HL-60 (cell line): ENCODE measurements around the gene FADD.

Source experiments
- DNase-seq, 2 experiments: peaks; one replicate each; pipeline ENCODE4 v3.0.0-alpha.2; 2010 to 2020; ENCODE audit warnings: low read depth in 1 of 2, low spot score in 1 of 2
- H3K27ac ChIP-seq: fragments of 250-450 bp; sonication (Bioruptor Pico); replicated peaks from 2 replicates; pipeline ENCODE4 v1.5.1; 2020; ENCODE audit warnings: mild to moderate bottlenecking, moderate library complexity
- H3K27me3 ChIP-seq: fragments of 250-450 bp; sonication (Bioruptor Pico); 2 replicates; pipeline ENCODE4 v1.5.1; 2021; ENCODE audit warnings: mild to moderate bottlenecking, moderate library complexity; ENCODE audit not compliant: insufficient read depth, poor library complexity, severe bottlenecking
- H3K4me3 ChIP-seq: replicated peaks from 2 replicates; pipeline ENCODE4 v1.5.1; 2011; ENCODE audit warnings: mild to moderate bottlenecking, control low read depth, low read length; ENCODE audit not compliant: insufficient read depth
- GABPA ChIP-seq: IDR thresholded peaks from 2 replicates; pipeline ENCODE4 v1.6.1; 2012; ENCODE audit warnings: low read depth
- POLR2AphosphoS5 ChIP-seq: IDR thresholded peaks from 2 replicates; pipeline ENCODE4 v1.6.1; 2012; ENCODE audit warnings: low read depth
- REST ChIP-seq: IDR thresholded peaks from 2 replicates; pipeline ENCODE4 v1.6.1; 2012; ENCODE audit warnings: low read depth; ENCODE audit not compliant: insufficient replicate concordance
- SPI1 ChIP-seq: IDR thresholded peaks from 2 replicates; pipeline ENCODE4 v1.6.1; 2012; ENCODE audit warnings: low read depth, mild to moderate bottlenecking, borderline replicate concordance
- TF ChIP-seq, protein P1 (sequence below): IDR thresholded peaks from one replicate; pipeline ENCODE4 v1.5.1; 2011; ENCODE audit warnings: low read length, control low read depth, inconsistent platforms; ENCODE audit not compliant: insufficient read depth

Gene FADD

GRCh38 chr11:70206226-70206981 is 3.3 kb downstream of the FADD start:
- TF ChIP-seq GABPA (no peak), SPI1 (no peak), REST (no peak)
- DNase-seq = no peak
- H3K4me3 ChIP-seq = no peak overlapping the region
- H3K27me3 ChIP-seq = no peaks in the 10 kb centered on the region
- no peak overlapping the region for H3K27ac ChIP-seq

DNA sequence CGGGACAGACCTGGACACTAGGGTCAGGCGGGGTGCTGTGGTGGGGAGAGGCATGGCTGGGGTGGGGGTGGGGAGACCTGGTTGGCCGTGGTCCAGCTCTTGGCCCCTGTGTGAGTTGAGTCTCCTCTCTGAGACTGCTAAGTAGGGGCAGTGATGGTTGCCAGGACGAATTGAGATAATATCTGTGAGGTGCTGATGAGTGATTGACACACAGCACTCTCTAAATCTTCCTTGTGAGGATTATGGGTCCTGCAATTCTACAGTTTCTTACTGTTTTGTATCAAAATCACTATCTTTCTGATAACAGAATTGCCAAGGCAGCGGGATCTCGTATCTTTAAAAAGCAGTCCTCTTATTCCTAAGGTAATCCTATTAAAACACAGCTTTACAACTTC is 3.9 kb downstream of the FADD start:
- Histone ChIP-seq H3K27me3 (no peaks in the 10 kb centered on the region), H3K4me3 (no peak overlapping the region), H3K27ac (no peak overlapping the region)
- TF ChIP-seq REST (no peak), GABPA (no peak), SPI1 (no peak), POLR2AphosphoS5 (no peak)
- TF ChIP-seq, protein P1, sequence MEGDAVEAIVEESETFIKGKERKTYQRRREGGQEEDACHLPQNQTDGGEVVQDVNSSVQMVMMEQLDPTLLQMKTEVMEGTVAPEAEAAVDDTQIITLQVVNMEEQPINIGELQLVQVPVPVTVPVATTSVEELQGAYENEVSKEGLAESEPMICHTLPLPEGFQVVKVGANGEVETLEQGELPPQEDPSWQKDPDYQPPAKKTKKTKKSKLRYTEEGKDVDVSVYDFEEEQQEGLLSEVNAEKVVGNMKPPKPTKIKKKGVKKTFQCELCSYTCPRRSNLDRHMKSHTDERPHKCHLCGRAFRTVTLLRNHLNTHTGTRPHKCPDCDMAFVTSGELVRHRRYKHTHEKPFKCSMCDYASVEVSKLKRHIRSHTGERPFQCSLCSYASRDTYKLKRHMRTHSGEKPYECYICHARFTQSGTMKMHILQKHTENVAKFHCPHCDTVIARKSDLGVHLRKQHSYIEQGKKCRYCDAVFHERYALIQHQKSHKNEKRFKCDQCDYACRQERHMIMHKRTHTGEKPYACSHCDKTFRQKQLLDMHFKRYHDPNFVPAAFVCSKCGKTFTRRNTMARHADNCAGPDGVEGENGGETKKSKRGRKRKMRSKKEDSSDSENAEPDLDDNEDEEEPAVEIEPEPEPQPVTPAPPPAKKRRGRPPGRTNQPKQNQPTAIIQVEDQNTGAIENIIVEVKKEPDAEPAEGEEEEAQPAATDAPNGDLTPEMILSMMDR = no peak
- no peak for DNase-seq

DNA sequence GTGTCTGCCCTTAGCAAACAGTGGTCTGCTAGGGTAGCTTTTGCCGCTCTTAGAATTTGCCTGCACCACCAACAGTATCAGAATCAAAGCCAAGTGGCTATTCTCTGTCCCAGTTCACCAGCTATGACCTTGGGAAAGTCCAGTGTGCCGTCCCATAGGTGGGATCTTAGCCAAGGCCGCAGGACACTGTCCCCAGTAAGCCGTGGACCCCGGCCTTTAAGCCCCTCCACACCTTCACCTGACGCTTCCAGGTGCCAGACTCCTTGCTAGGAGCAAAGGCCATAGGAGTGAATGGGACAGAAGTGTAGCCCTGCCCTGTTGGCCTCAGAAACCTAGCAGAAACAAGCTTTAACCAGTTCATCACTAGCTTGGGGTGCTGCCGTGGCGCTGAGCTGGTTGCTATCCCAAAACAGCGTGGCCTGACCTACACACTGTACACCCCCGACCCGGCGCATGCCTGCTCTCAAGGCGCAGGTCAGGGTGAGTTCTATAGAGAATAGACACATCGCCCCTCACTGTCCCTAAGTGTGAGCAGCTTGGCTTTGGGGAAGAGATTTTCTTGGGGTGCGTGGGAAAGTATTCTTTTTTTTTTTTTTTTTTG is 4.5 kb downstream of the FADD start:
- TF ChIP-seq, protein P1 = no peak
- TF ChIP-seq GABPA (no peak), SPI1 (no peak), POLR2AphosphoS5 (no peak), REST (no peak)
- no peak for DNase-seq
- Histone ChIP-seq H3K27ac (no peak overlapping the region), H3K4me3 (no peak overlapping the region), H3K27me3 (no peaks in the 10 kb centered on the region)
